Transverse colon (tissue), 4 donors: ENCODE results near the gene SMAD1. TPM values are rescaled to one million over a fixed set of nuclear protein-coding genes. Genes with fewer than 3 reads are reported as not detected.

Experiments used
- DNase-seq: peaks from one replicate; pipeline ENCODE4 v3.0.0-alpha.2; 2019
- H3K27ac ChIP-seq, 4 donors: fragments of 200-600 bp; sonication (generic); 2 replicates each; pipeline ENCODE4 v1.5.1; 2016 to 2018; ENCODE audit warnings: inconsistent platforms in 4 of 4
- H3K27me3 ChIP-seq: fragments of 200-600 bp; sonication (generic); 2 replicates; pipeline ENCODE4 v1.5.1; 2017; ENCODE audit warnings: inconsistent platforms
- H3K36me3 ChIP-seq, 4 donors: fragments of 200-600 bp; sonication (generic); 2 replicates each; pipeline ENCODE4 v1.5.1; 2017 to 2019; ENCODE audit warnings: inconsistent platforms in 4 of 4
- H3K4me1 ChIP-seq, 4 donors: fragments of 200-600 bp; sonication (generic); 2 replicates each; pipeline ENCODE4 v1.5.1; 2017 to 2020; ENCODE audit warnings: inconsistent platforms in 4 of 4
- H3K4me3 ChIP-seq, 4 donors: fragments of 200-600 bp; sonication (generic); 1 replicate in 1 of 4; 2 replicates in 3 of 4; pipeline versions ENCODE4 v1.5.1 to v1.6.1; 2017 to 2019; ENCODE audit warnings: inconsistent platforms in 4 of 4
- H3K9me3 ChIP-seq, 2 donors: fragments of 200-600 bp; sonication (generic); 2 replicates each; pipeline ENCODE4 v1.5.1; 2017 to 2019; ENCODE audit warnings: inconsistent platforms in 2 of 2
- EP300 ChIP-seq: sonication (generic); formaldehyde crosslinking; IDR thresholded peaks from one replicate; pipeline ENCODE4 v1.6.1; 2017; ENCODE audit warnings: antibody characterized with exemption, low read depth
- POLR2A ChIP-seq: fragments of 450-650 bp; IDR thresholded peaks from one replicate; pipeline ENCODE4 v1.6.1; 2016; ENCODE audit warnings: antibody characterized with exemption, mild to moderate bottlenecking, moderate library complexity
- POLR2AphosphoS5 ChIP-seq, 3 donors: sonication (generic); formaldehyde crosslinking; IDR thresholded peaks; one replicate each; pipeline ENCODE4 v1.6.1; 2016; ENCODE audit warnings: antibody characterized with exemption in 3 of 3
- WGBS, 2 donors: methylation state at CpG; one replicate each; pipeline ENCODE4 v1.1.5; 2018; ENCODE audit warnings: low coverage in 1 of 2; 5-methylcytosine and 5-hydroxymethylcytosine counted together
- in situ Hi-C, 4 donors: fragments of 200-750 bp; cut with MboI; loops; one replicate each; pipeline versions ENCODE4 v1.15.0 to v1.15.1; 2017; ENCODE audit warnings: low sequenced_read_pairs in 3 of 4, low pct_ligation_motif_present in 1 of 4, low pct_unique_long_range_greater_than_20kb in 1 of 4
- intact Hi-C: fragments of 100-400 bp; cut with DNase I; formaldehyde crosslinking; loops from one replicate; pipeline ENCODE4 v1.15.1; 2023; ENCODE audit warnings: low total_unique reads
- total RNA-seq, 4 donors: library from RNA; depleted of rRNA; stranded (reverse); fragments of >200 nt; gene quantifications; one replicate each; pipeline ENCODE4 v1.1.0, GENCODE V29; 2016
- TF ChIP-seq, protein P1 (sequence below), 5 experiments: fragments of 200-600 bp in 3 of 5; fragments of 450-650 bp in 2 of 5; sonication (generic) in 3 of 5; IDR thresholded peaks; 1 replicate in 2 of 5; 2 replicates in 3 of 5; pipeline ENCODE4 v1.5.1; 2016 to 2017; ENCODE audit warnings: antibody characterized with exemption in 5 of 5, inconsistent platforms in 3 of 5, mild to moderate bottlenecking in 2 of 5, moderate library complexity in 1 of 5

SMAD1 gene
- total RNA-seq, 4 donors from 2014 or later: 42.9 to 65.1 (median 46.5) TPM

DNA sequence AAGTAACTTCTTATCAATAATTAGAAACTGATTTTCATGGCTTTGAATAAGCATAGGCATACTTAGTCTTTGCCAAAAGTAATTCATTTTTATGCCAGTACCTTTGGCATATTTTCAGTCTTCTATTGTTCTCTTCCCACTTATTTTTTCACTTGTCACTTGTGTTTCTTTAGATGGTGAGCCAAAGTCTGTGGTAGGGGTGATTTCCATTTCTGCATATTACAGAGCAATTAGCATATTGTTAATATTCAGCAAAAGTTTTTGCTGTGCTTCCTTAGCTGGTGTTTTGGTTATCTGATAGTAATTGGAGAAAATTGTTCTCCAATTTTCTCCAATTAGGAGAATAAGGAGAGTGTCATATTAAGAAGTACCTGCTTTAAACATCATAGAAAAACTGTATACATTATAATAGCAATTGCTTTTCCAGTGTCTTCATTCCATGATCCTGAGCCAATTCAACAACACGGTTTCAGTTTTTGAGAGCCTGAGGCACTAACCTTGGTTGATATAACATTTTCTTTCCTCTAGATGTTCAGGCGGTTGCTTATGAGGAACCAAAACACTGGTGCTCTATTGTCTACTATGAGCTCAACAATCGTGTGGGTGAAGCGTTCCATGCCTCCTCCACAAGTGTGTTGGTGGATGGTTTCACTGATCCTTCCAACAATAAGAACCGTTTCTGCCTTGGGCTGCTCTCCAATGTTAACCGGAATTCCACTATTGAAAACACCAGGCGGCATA lies 64.7 kb downstream of the SMAD1 start:
- no peak overlapping the region for H3K4me3 ChIP-seq

DNA sequence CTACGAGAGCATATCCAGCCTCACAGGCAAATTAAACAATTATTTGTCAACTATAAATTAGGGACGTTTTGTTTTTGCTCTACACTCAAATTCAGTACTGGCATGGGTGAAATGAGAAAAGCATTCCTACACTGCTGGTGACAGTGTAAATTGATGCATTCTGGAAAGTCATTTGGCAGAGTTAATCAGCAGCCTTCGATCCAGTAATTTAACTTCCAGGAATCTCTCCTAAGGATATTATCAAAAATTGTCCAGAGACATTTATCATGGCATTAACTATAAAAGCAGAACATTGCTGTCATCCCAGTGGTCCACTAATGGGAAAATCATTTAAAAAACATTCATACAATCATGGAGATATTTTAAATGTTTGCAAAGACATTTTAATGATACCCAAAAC lies 70.0 kb downstream of the SMAD1 start:
- no peak overlapping the region for H3K4me3 ChIP-seq
- H3K4me1 ChIP-seq: no peaks in the 10 kb centered on the region
- no peak overlapping the region for H3K27ac ChIP-seq
- H3K9me3 ChIP-seq: no peaks in the 10 kb centered on the region
- H3K27me3 ChIP-seq: no peaks in the 10 kb centered on the region
- no peak for DNase-seq
- TF ChIP-seq POLR2A (no peak), EP300 (no peak)
- 55 to 68% methylated on average over 3 of the region's 3 CpGs for WGBS, 2 donors
- H3K36me3 ChIP-seq: peaks cover 0 to 6% (median 0%) of the 10 kb centered on the region in 4 donors
- in situ Hi-C loops (loop anchor here (10.0 to 25.0 kb wide), 3 partner anchors 314 to 339 kb away; no protein-coding TSS in a partner anchor), intact Hi-C loops (no loop called here)

More for the DNA sequence above, 64.7 kb downstream of the SMAD1 start:
- intact Hi-C loops: loop anchor here (5.0 kb wide), 1 partner anchor 64 kb away; the partner anchor contains the start of gene SMAD1
- 66 to 74% methylated on average over 6 to 7 of the region's 7 CpGs for WGBS, 2 donors
- no peak for DNase-seq
- in situ Hi-C loops: no loop called here
- H3K36me3 ChIP-seq: no peaks in the 10 kb centered on the region
- H3K27me3 ChIP-seq: no peaks in the 10 kb centered on the region
- H3K4me1 ChIP-seq: peaks cover 11 to 24% (median 22%) of the 10 kb centered on the region in 4 donors
- no peaks in the 10 kb centered on the region for H3K9me3 ChIP-seq
- peak overlapping the region; percentile 55 to 64 (median 60) for H3K27ac ChIP-seq
- TF ChIP-seq EP300: no peak
- TF ChIP-seq POLR2AphosphoS5 (IDR thresholded peaks at IDR 0.05): no peak
- TF ChIP-seq, protein P1, sequence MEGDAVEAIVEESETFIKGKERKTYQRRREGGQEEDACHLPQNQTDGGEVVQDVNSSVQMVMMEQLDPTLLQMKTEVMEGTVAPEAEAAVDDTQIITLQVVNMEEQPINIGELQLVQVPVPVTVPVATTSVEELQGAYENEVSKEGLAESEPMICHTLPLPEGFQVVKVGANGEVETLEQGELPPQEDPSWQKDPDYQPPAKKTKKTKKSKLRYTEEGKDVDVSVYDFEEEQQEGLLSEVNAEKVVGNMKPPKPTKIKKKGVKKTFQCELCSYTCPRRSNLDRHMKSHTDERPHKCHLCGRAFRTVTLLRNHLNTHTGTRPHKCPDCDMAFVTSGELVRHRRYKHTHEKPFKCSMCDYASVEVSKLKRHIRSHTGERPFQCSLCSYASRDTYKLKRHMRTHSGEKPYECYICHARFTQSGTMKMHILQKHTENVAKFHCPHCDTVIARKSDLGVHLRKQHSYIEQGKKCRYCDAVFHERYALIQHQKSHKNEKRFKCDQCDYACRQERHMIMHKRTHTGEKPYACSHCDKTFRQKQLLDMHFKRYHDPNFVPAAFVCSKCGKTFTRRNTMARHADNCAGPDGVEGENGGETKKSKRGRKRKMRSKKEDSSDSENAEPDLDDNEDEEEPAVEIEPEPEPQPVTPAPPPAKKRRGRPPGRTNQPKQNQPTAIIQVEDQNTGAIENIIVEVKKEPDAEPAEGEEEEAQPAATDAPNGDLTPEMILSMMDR (IDR thresholded peaks at IDR 0.05): no peak
- TF ChIP-seq POLR2A: no peak

DNA sequence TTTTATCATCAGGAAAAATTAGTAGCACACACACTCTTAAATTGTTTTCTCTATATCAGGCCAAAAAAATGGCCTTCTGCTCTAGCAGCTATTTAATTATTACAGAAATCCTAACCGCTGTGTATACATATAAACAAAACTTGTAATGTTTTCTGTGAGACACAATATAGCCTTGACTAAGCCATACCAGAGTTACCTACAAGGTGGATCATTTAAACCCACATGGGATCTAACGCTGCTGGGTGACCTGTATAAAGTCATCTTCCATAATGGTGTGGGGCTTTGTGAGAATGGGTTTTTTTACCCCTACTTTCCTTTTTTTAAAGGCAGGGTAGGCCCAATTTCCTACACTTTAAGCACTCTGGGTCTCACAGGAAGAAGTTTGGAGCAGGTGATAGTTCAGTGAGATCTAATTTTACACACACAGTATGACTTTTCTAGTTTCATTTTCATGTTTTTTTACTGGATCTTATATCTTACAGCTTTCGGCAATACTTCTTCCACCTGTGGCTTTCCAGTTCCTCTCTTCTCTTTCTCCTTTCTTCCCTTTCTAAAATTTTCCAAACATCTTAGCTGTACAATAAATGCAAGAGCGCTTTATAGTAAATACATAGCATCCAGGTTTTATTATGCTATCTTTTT lies 70.6 kb downstream of the SMAD1 start:
- peaks cover 0 to 6% (median 0%) of the 10 kb centered on the region in 4 donors for H3K36me3 ChIP-seq
- no peak overlapping the region for H3K4me3 ChIP-seq
- no peak for TF ChIP-seq EP300
- no peak for TF ChIP-seq POLR2A
- TF ChIP-seq, protein P1 (IDR thresholded peaks at IDR 0.05): no peak
- TF ChIP-seq POLR2AphosphoS5 (IDR thresholded peaks at IDR 0.05): no peak
- no peaks in the 10 kb centered on the region for H3K4me1 ChIP-seq
- H3K27me3 ChIP-seq: no peaks in the 10 kb centered on the region
- WGBS, 2 donors: 83 to 87% methylated on average over 4 of the region's 4 CpGs
- intact Hi-C loops: no loop called here
- DNase-seq: no peak
- no peaks in the 10 kb centered on the region for H3K9me3 ChIP-seq
- no peak overlapping the region for H3K27ac ChIP-seq
- in situ Hi-C loops: loop anchor here (10.0 to 25.0 kb wide), 3 partner anchors 315 to 340 kb away; no protein-coding TSS in a partner anchor

DNA sequence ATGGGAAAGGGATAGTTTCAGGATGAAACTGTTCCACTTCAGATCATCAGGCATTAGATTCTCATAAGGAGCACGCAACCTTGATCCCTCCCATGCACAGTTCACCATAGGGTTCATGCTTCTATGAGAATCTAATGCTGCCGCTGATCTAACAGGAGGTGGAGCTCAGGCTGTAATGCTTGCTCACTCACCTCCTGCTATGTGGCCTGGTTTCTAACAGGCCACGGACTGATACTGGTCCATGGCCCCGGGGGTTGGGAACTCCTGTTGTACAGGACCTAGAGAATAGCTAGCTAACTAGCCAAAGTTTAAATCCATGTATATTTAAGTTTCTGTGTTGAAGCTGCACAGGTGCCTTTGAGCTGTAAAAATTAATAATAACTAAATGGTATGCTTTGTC lies 71.7 kb downstream of the SMAD1 start:
- TF ChIP-seq POLR2A (no peak), POLR2AphosphoS5 (IDR thresholded peaks at IDR 0.05) (no peak), EP300 (no peak)
- TF ChIP-seq, protein P1 (IDR thresholded peaks at IDR 0.05): no peak
- in situ Hi-C loops (loop anchor here (10.0 to 25.0 kb wide), 3 partner anchors 316 to 341 kb away; no protein-coding TSS in a partner anchor), intact Hi-C loops (no loop called here)
- H3K27me3 ChIP-seq: no peaks in the 10 kb centered on the region
- no peak for DNase-seq
- WGBS, 2 donors: 67 to 99% methylated on average over 1 to 4 of the region's 4 CpGs
- H3K27ac ChIP-seq: no peak overlapping the region
- no peak overlapping the region for H3K4me3 ChIP-seq
- H3K36me3 ChIP-seq: peaks cover 0 to 11% (median 2%) of the 10 kb centered on the region in 4 donors
- H3K9me3 ChIP-seq: no peaks in the 10 kb centered on the region
- H3K4me1 ChIP-seq: no peaks in the 10 kb centered on the region
